GM18511 (cell line): Measurements from ENCODE around the gene IGFBP6.

ENCODE experiments used
- ATAC-seq: cut with Tn5 transposase; IDR thresholded peaks from one replicate; pipeline ENCODE4 v1.9.1; 2021; ENCODE audit warnings: mild to moderate bottlenecking, moderate library complexity; ENCODE audit not compliant: unreplicated experiment

Gene IGFBP6

GRCh38 chr12:53058674-53059433, 38.6 kb upstream of the IGFBP6 start:
- ATAC-seq, result no peak

GRCh38 chr12:53059434-53060063, 37.9 kb upstream of the IGFBP6 start:
- ATAC-seq, result no peak

- no peak for ATAC-seq
Observed at GRCh38 chr12:53060064-53060720, 37.3 kb upstream of the IGFBP6 start.

GRCh38 chr12:53060721-53061276, 36.7 kb upstream of the IGFBP6 start:
- no peak for ATAC-seq

- no peak for ATAC-seq
Observed at GRCh38 chr12:53061404-53062010, 36.0 kb upstream of the IGFBP6 start.

- no peak for ATAC-seq
Observed at GRCh38 chr12:53062011-53062961, 35.2 kb upstream of the IGFBP6 start.

- no peak for ATAC-seq
Observed at GRCh38 chr12:53062977-53063707, 34.3 kb upstream of the IGFBP6 start.

GRCh38 chr12:53063708-53064612, 33.5 kb upstream of the IGFBP6 start:
- ATAC-seq, result no peak

GRCh38 chr12:53064613-53065436, 32.6 kb upstream of the IGFBP6 start:
- no peak for ATAC-seq

GRCh38 chr12:53065470-53065869, 32.0 kb upstream of the IGFBP6 start:
- ATAC-seq, result no peak

GRCh38 chr12:53065975-53066931, 31.2 kb upstream of the IGFBP6 start:
- ATAC-seq, result no peak

- ATAC-seq, result no peak
Observed at GRCh38 chr12:53067074-53067992, 30.1 kb upstream of the IGFBP6 start.

- ATAC-seq, result no peak
Observed at GRCh38 chr12:53067993-53068770, 29.3 kb upstream of the IGFBP6 start.

GRCh38 chr12:53068811-53069585, 28.5 kb upstream of the IGFBP6 start:
- no peak for ATAC-seq
